HCT116 (cell line): ENCODE data around the gene NF2. TPM values are rescaled to one million over a fixed set of nuclear protein-coding genes. Genes with fewer than 3 reads are reported as not detected.

Experiments used
- ATAC-seq: fragments of 200-7000 bp; cut with Tn5 transposase; 2 replicates; pipeline ENCODE4 v1.9.1; 2020; ENCODE audit warnings: mild to moderate bottlenecking, moderate library complexity
- BruUV-seq: library from RNA; stranded (reverse); fragments of 400-500 nt; replicated peaks from 2 replicates; lab custom pipeline; 2021; lab: Mats Ljungman, UMichigan
- CTCF ChIA-PET: fragments of 300-600 bp; sonication (Branson Sonifier 250); formaldehyde crosslinking; loops from one replicate; lab custom pipeline; 2021; ENCODE audit warnings: antibody characterized with exemption; lab: Charles Lee
- POLR2A ChIA-PET: fragments of 300-600, 350-600 bp; sonication (Branson Sonifier 250); formaldehyde crosslinking; loops from one replicate; lab custom pipeline; 2021; ENCODE audit warnings: antibody characterized with exemption; lab: Charles Lee
- RAD21 ChIA-PET, 2 experiments: fragments of 300-600 bp; sonication (Branson Sonifier 250); formaldehyde crosslinking; loops; one replicate each; lab custom pipeline; 2023; ENCODE audit warnings: low total read pairs in 2 of 2; ENCODE audit not compliant: uncharacterized antibody in 2 of 2, unreplicated experiment in 2 of 2, low non-redundant PET in 1 of 2; lab: Charles Lee
- DNase-seq: peaks from one replicate; pipeline ENCODE4 v3.0.0-alpha.2; 2010; ENCODE audit warnings: low read depth, low spot score
- H2AFZ ChIP-seq: fragments of 200-600 bp; shearing (Covaris generic), sonication (generic); 2 replicates; pipeline ENCODE4 v1.6.1; 2017; ENCODE audit warnings: low read depth, mixed run types, mixed read lengths, antibody characterized with exemption, low read length; ENCODE audit not compliant: poor library complexity, severe bottlenecking
- H3K27ac ChIP-seq: 2 replicates; pipeline ENCODE4 v1.5.1; 2012; ENCODE audit warnings: low read depth, low read length
- H3K27me3 ChIP-seq: fragments of 200-600 bp; sonication (generic); 2 replicates; pipeline ENCODE4 v1.6.1; 2016; ENCODE audit warnings: mixed run types, low read length, mixed read lengths; ENCODE audit not compliant: insufficient read depth
- H3K36me3 ChIP-seq, 2 experiments: fragments of 200-500 bp in 1 of 2; fragments of 200-600 bp in 1 of 2; sonication (Bioruptor generic) in 1 of 2; sonication (generic) in 1 of 2; 2 replicates each; pipeline versions ENCODE4 v1.5.1 to v1.6.1; 2014 to 2016; ENCODE audit warnings: low read length in 2 of 2, inconsistent platforms in 1 of 2, mixed read lengths in 1 of 2, mixed run types in 1 of 2; ENCODE audit not compliant: insufficient read depth in 2 of 2, control insufficient read depth in 1 of 2
- H3K4me1 ChIP-seq, 2 experiments: fragments of 200-600 bp in 1 of 2; sonication (generic) in 1 of 2; 2 replicates each; pipeline versions ENCODE4 v1.5.1 to v1.6.1; 2012 to 2017; ENCODE audit warnings: low read length in 2 of 2, inconsistent platforms in 1 of 2, mild to moderate bottlenecking in 1 of 2, mixed read lengths in 1 of 2, mixed run types in 1 of 2, moderate library complexity in 1 of 2; ENCODE audit not compliant: insufficient read depth in 2 of 2, control insufficient read depth in 1 of 2
- H3K4me2 ChIP-seq: fragments of 200-600 bp; sonication (generic); 2 replicates; pipeline ENCODE4 v1.6.1; 2017; ENCODE audit warnings: mixed run types, low read length, mixed read lengths
- H3K4me3 ChIP-seq, 2 experiments: fragments of 200-600 bp in 1 of 2; sonication (generic) in 1 of 2; replicated peaks in 1 of 2; 2 replicates each; pipeline ENCODE4 v1.5.1; 2011 to 2016; ENCODE audit warnings: low read length in 2 of 2, control low read depth in 1 of 2, low read depth in 1 of 2, mild to moderate bottlenecking in 1 of 2, mixed read lengths in 1 of 2, mixed run types in 1 of 2
- H3K79me2 ChIP-seq: fragments of 200-600 bp; sonication (generic); 2 replicates; pipeline ENCODE4 v1.6.1; 2017; ENCODE audit warnings: mild to moderate bottlenecking, mixed run types, low read length, moderate library complexity, mixed read lengths; ENCODE audit not compliant: insufficient read depth
- H3K9ac ChIP-seq: fragments of 200-600 bp; sonication (generic); 2 replicates; pipeline ENCODE4 v1.6.1; 2016; ENCODE audit warnings: low read length, mixed read lengths
- H3K9me2 ChIP-seq: fragments of 200-600 bp; sonication (generic), shearing (Covaris generic); 2 replicates; pipeline ENCODE4 v1.6.1; 2017; ENCODE audit warnings: mixed run types, mild to moderate bottlenecking, moderate library complexity; ENCODE audit not compliant: insufficient read depth
- H3K9me3 ChIP-seq, 2 experiments: fragments of 200-500 bp in 1 of 2; fragments of 200-600 bp in 1 of 2; sonication (Bioruptor generic) in 1 of 2; sonication (generic) in 1 of 2; 2 replicates each; pipeline ENCODE4 v1.6.1; 2014 to 2017; ENCODE audit warnings: low read length in 2 of 2, mixed read lengths in 2 of 2, inconsistent platforms in 1 of 2, low read depth in 1 of 2, mild to moderate bottlenecking in 1 of 2, mixed run types in 1 of 2, moderate library complexity in 1 of 2; ENCODE audit not compliant: control insufficient read depth in 1 of 2, insufficient read depth in 1 of 2
- H4K20me1 ChIP-seq: fragments of 200-600 bp; sonication (generic), shearing (Covaris generic); 2 replicates; pipeline ENCODE4 v1.6.1; 2017; ENCODE audit warnings: mixed run types, mild to moderate bottlenecking, moderate library complexity; ENCODE audit not compliant: insufficient read depth
- ATF3 ChIP-seq: IDR thresholded peaks from 2 replicates; pipeline ENCODE4 v1.6.1; 2012
- CBX3 ChIP-seq: IDR thresholded peaks from 2 replicates; pipeline ENCODE4 v1.6.1; 2012; ENCODE audit warnings: low read depth
- CTCF ChIP-seq, 3 experiments: fragments of 200-600 bp in 1 of 3; sonication (generic) in 1 of 3; IDR thresholded peaks in 2 of 3; conservative IDR thresholded peaks in 1 of 3; 2 replicates each; pipeline ENCODE4 v1.5.1; 2012 to 2017; ENCODE audit warnings: low read depth in 2 of 3, low read length in 2 of 3, antibody characterized with exemption in 1 of 3, borderline replicate concordance in 1 of 3, control low read depth in 1 of 3, mild to moderate bottlenecking in 1 of 3, mixed read lengths in 1 of 3, mixed run types in 1 of 3, moderate library complexity in 1 of 3; ENCODE audit not compliant: insufficient read depth in 1 of 3
- EGR1 ChIP-seq: IDR thresholded peaks from 2 replicates; pipeline ENCODE4 v1.6.1; 2012; ENCODE audit warnings: low read depth
- ELF1 ChIP-seq: IDR thresholded peaks from 2 replicates; pipeline ENCODE4 v1.6.1; 2012; ENCODE audit warnings: low read depth, borderline replicate concordance
- FOSL1 ChIP-seq: IDR thresholded peaks from 2 replicates; pipeline ENCODE4 v1.6.1; 2012; ENCODE audit warnings: low read depth
- JUND ChIP-seq: IDR thresholded peaks from 2 replicates; pipeline ENCODE4 v1.6.1; 2012
- POLR2AphosphoS5 ChIP-seq: IDR thresholded peaks from 2 replicates; pipeline ENCODE4 v1.6.1; 2011; ENCODE audit warnings: mild to moderate bottlenecking, low read depth, low read length, moderate library complexity
- RAD21 ChIP-seq: IDR thresholded peaks from 2 replicates; pipeline ENCODE4 v1.6.1; 2012; ENCODE audit warnings: low read depth, mild to moderate bottlenecking
- SIN3A ChIP-seq: IDR thresholded peaks from 2 replicates; pipeline ENCODE4 v1.6.1; 2012; ENCODE audit warnings: low read depth
- SP1 ChIP-seq: IDR thresholded peaks from 2 replicates; pipeline ENCODE4 v1.6.1; 2012; ENCODE audit warnings: low read depth
- TCF7L2 ChIP-seq: IDR thresholded peaks from 2 replicates; pipeline ENCODE4 v1.7.0; 2011; ENCODE audit warnings: borderline replicate concordance, inconsistent platforms; ENCODE audit not compliant: insufficient read depth, insufficient read length; ENCODE audit errors: extremely low read depth
- YY1 ChIP-seq: IDR thresholded peaks from 2 replicates; pipeline ENCODE4 v1.6.1; 2011; ENCODE audit warnings: low read length, low read depth, moderate library complexity, mild to moderate bottlenecking; ENCODE audit not compliant: insufficient replicate concordance; ENCODE audit errors: extremely low read depth
- ZFX ChIP-seq: fragments of 450-650 bp; IDR thresholded peaks from 2 replicates; pipeline ENCODE4 v1.6.1; 2017
- ZNF274 ChIP-seq: fragments of 200-500 bp; sonication (Bioruptor generic); IDR thresholded peaks from 2 replicates; pipeline ENCODE4 v1.6.1; 2014; ENCODE audit warnings: mild to moderate bottlenecking, low read depth, low read length, inconsistent platforms
- intact Hi-C: fragments of 100-400 bp; cut with micrococcal nuclease; formaldehyde crosslinking; loops from 2 replicates; pipeline ENCODE4 v1.10.0; 2022
- total RNA-seq: library from RNA; stranded (reverse); gene quantifications from one replicate; pipeline ENCODE4 v1.2.1, GENCODE V29; 2021; ENCODE audit not compliant: unreplicated experiment
- TF ChIP-seq, protein P1 (sequence below): IDR thresholded peaks from 2 replicates; pipeline ENCODE4 v1.6.1; 2012

NF2 gene
- total RNA-seq, 1 experiment from 2014 or later = 70.2 TPM

- ChIA-PET POLR2A (no interaction called here), RAD21 (no interaction called here), CTCF (interaction anchor here (0.6 to 1.2 kb wide), 3 partner anchors 278 to 552 kb away, joined by 3 to 6 read pairs (median 4); no protein-coding TSS in a partner anchor)
- H3K4me3 ChIP-seq = no peak overlapping the region
- H3K27ac ChIP-seq = no peak overlapping the region
- H2AFZ ChIP-seq = no peak overlapping the region
- H3K4me1 ChIP-seq = peaks cover 0 to 9% of the 10 kb centered on the region in 2 experiments; a peak in 2 of 4 replicates
- no peaks in the 10 kb centered on the region for H3K27me3 ChIP-seq
- ATAC-seq (peak; percentile 79), DNase-seq (no peak)
- intact Hi-C loops = no loop called here
- H3K9me2 ChIP-seq = no peaks in the 10 kb centered on the region
- H3K4me2 ChIP-seq = peak overlapping the region; percentile 25; the same call in 1 of the 2 replicates
- no TSS peak for BruUV-seq
- no peaks in the 10 kb centered on the region for H3K9me3 ChIP-seq
- H3K36me3 ChIP-seq = no peaks in the 10 kb centered on the region
- no peaks in the 10 kb centered on the region for H3K79me2 ChIP-seq
- peak in 2 of 3 experiments; percentile 25 to 27; a peak in 3 of 6 replicates for TF ChIP-seq CTCF (IDR thresholded peaks at IDR 0.05 in 2 of 3, conservative IDR thresholded peaks at IDR 0.05 in 1 of 3; ENCODE audit: borderline replicate concordance in 1 of 3, insufficient read depth in 1 of 3, low read depth in 2 of 3, low read length in 2 of 3)
- TF ChIP-seq ELF1 = no peak
- peak; percentile 64 for TF ChIP-seq RAD21
- TF ChIP-seq TCF7L2 = peak; percentile 41
- TF ChIP-seq CBX3 = no peak
- no peak for TF ChIP-seq ZNF274
- no peak overlapping the region for H3K9ac ChIP-seq
- H4K20me1 ChIP-seq = no peaks in the 10 kb centered on the region
Observed at GRCh38 chr22:29727131-29727523, 123.7 kb downstream of the NF2 start.

GRCh38 chr22:29729161-29729560, 125.7 kb downstream of the NF2 start:
- no peak overlapping the region for H2AFZ ChIP-seq
- no peak overlapping the region for H3K9ac ChIP-seq
- no TSS peak for BruUV-seq
- peaks cover 0 to 6% of the 10 kb centered on the region in 2 experiments; a peak in 2 of 4 replicates for H3K4me1 ChIP-seq
- POLR2A ChIA-PET = no interaction called here
- H3K27me3 ChIP-seq = no peaks in the 10 kb centered on the region
- no peak for ATAC-seq
- RAD21 ChIA-PET = no interaction called here
- no peaks in the 10 kb centered on the region for H3K9me2 ChIP-seq
- H3K4me2 ChIP-seq = no peak overlapping the region
- no peaks in the 10 kb centered on the region for H3K79me2 ChIP-seq
- no peak for DNase-seq
- H3K9me3 ChIP-seq = no peaks in the 10 kb centered on the region
- H3K4me3 ChIP-seq = no peak overlapping the region
- TF ChIP-seq SP1 (no peak), ZFX (no peak), ZNF274 (no peak), FOSL1 (no peak), ATF3 (no peak), SIN3A (no peak), YY1 (no peak), POLR2AphosphoS5 (no peak), EGR1 (no peak), JUND (no peak)
- TF ChIP-seq, protein P1, sequence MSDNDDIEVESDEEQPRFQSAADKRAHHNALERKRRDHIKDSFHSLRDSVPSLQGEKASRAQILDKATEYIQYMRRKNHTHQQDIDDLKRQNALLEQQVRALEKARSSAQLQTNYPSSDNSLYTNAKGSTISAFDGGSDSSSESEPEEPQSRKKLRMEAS = no peak
- H4K20me1 ChIP-seq = no peaks in the 10 kb centered on the region
- no peaks in the 10 kb centered on the region for H3K36me3 ChIP-seq
- intact Hi-C loops = no loop called here
- CTCF ChIA-PET = no interaction called here
- no peak overlapping the region for H3K27ac ChIP-seq
